Ishikawa (cell line): ENCODE data around the gene PHETA1.

Experiments
- CREB1 ChIP-seq: IDR thresholded peaks from 2 replicates; pipeline ENCODE4 v1.6.1; 2012; ENCODE audit warnings: low read depth
- EP300 ChIP-seq: IDR thresholded peaks from 2 replicates; pipeline ENCODE4 v1.6.1; 2012; ENCODE audit warnings: borderline replicate concordance
- RAD21 ChIP-seq: IDR thresholded peaks from 2 replicates; pipeline ENCODE4 v1.6.1; 2012; ENCODE audit warnings: low read depth
- TF ChIP-seq, protein P1 (sequence below): IDR thresholded peaks from 2 replicates; pipeline ENCODE4 v1.6.1; 2012

DNA sequence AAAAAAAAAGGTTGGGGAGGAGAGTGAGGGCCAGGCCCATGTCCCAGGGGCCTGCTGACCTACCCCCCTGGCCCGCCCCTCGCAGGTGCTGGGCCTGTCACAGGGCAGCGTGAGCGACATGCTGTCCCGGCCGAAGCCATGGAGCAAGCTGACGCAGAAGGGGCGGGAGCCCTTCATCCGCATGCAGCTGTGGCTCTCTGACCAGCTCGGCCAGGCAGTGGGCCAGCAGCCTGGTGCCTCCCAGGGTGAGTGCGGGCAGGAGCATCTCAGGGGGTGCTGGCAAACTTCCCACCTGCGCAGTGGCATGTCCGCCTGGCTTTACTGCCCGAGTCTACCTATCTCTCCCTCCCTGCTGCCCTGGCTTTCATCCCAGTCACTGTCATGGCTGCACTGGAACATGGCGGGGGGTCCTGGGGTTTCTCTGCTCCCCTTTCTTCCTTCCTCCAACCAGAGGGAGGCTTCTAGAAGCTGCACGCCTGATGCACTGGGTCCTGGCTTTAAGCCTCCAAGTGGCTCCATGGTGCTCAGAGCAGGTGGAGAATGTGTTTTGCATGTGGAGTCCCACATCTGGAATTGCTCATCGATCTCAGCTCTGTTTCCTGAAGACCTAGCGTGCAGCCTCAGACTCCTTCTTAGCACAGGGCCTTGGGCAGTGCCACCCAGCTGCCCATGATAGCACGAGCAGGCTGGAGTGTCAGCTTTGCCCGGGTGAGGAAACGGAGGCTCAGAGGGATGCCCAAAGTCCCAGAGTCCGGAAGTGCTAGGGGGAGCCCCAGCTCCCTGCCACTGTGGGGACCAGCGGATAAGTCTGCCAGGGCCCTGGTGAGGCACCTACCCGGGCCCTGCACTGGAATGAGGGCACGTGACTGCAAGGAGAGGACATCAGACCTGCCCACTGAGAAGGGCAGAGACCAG is 46.3 kb downstream of the PHETA1 start:
- TF ChIP-seq EP300 (peak; percentile 49; the same call in 1 of the 2 replicates), CREB1 (no peak), RAD21 (no peak)
- TF ChIP-seq, protein P1, sequence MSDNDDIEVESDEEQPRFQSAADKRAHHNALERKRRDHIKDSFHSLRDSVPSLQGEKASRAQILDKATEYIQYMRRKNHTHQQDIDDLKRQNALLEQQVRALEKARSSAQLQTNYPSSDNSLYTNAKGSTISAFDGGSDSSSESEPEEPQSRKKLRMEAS: peak; percentile 81
